Endothelial cell of umbilical vein (primary cell): ENCODE results near the gene NGEF. TPM values are rescaled to one million over a fixed set of nuclear protein-coding genes. Genes with fewer than 3 reads are reported as not detected.

Experiments used
- BruUV-seq: library from RNA; stranded (reverse); fragments of 400-500 nt; replicated peaks from 2 replicates; lab custom pipeline; 2021; lab: Mats Ljungman, UMichigan
- CTCF ChIA-PET: fragments of 300-600, 350-600 bp; sonication (Branson Sonifier 250); formaldehyde crosslinking; loops from one replicate; lab custom pipeline; 2021; ENCODE audit warnings: antibody characterized with exemption, inconsistent platforms; lab: Charles Lee
- POLR2A ChIA-PET: fragments of 300-600, 350-600 bp; sonication (Branson Sonifier 250); formaldehyde crosslinking; loops from one replicate; lab custom pipeline; 2021; ENCODE audit warnings: antibody characterized with exemption, inconsistent platforms; lab: Charles Lee
- DNase-seq: peaks from one replicate; pipeline ENCODE4 v3.0.0-alpha.2; 2011; ENCODE audit warnings: low read depth, low spot score
- FAIRE-seq: peaks from 2 replicates; lab custom pipeline; 2011; peaks lifted over from hg19 to GRCh38; lab: Jason Lieb, UNC
- H2AFZ ChIP-seq: 2 replicates; pipeline ENCODE4 v1.6.0; 2012; ENCODE audit warnings: low read depth, low read length, control low read depth, inconsistent platforms
- H3K27ac ChIP-seq: 2 replicates; pipeline ENCODE4 v1.5.1; 2011; ENCODE audit warnings: low read depth, mild to moderate bottlenecking, control low read depth, low read length, moderate library complexity; ENCODE audit not compliant: insufficient read depth
- H3K27me3 ChIP-seq, 2 experiments: 2 replicates each; pipeline versions ENCODE4 v1.6.0 to v1.6.1; 2011; ENCODE audit warnings: low read length in 2 of 2, mixed read lengths in 1 of 2; ENCODE audit not compliant: control insufficient read depth in 2 of 2, insufficient read depth in 2 of 2
- H3K36me3 ChIP-seq, 2 experiments: 2 replicates in 1 of 2; 3 replicates in 1 of 2; pipeline ENCODE4 v1.5.1; 2011; ENCODE audit warnings: low read length in 2 of 2, mild to moderate bottlenecking in 1 of 2, moderate library complexity in 1 of 2; ENCODE audit not compliant: control insufficient read depth in 2 of 2, insufficient read depth in 2 of 2; ENCODE audit errors: extremely low read depth in 1 of 2
- H3K4me1 ChIP-seq: 3 replicates; pipeline ENCODE4 v1.5.1; 2011; ENCODE audit warnings: mild to moderate bottlenecking, low read length; ENCODE audit not compliant: control insufficient read depth, insufficient read depth; ENCODE audit errors: extremely low read depth
- H3K4me2 ChIP-seq: 2 replicates; pipeline ENCODE4 v1.6.1; 2011; ENCODE audit warnings: low read length, control low read depth, mixed read lengths; ENCODE audit not compliant: insufficient read depth
- H3K4me3 ChIP-seq, 3 experiments: fragments of 200-600 bp in 1 of 3; sonication (generic), shearing (Covaris generic) in 1 of 3; replicated peaks in 1 of 3; 2 replicates each; pipeline ENCODE4 v1.5.1; 2011 to 2016; ENCODE audit warnings: control low read depth in 3 of 3, low read length in 3 of 3, mild to moderate bottlenecking in 2 of 3, inconsistent platforms in 1 of 3, low read depth in 1 of 3, moderate library complexity in 1 of 3; ENCODE audit not compliant: insufficient read depth in 1 of 3
- H3K79me2 ChIP-seq: 2 replicates; pipeline ENCODE4 v1.6.0; 2012; ENCODE audit warnings: low read length, inconsistent platforms; ENCODE audit not compliant: control insufficient read depth, insufficient read depth
- H3K9ac ChIP-seq: replicated peaks from 2 replicates; pipeline ENCODE3; 2011; ENCODE audit warnings: low read length, control low read depth; ENCODE audit not compliant: insufficient read depth; ENCODE audit errors: extremely low read depth
- H3K9me1 ChIP-seq: replicated peaks from 3 replicates; pipeline ENCODE4 v1.6.0; 2011; ENCODE audit warnings: mild to moderate bottlenecking, low read length; ENCODE audit not compliant: control insufficient read depth, insufficient read depth; ENCODE audit errors: extremely low read depth
- H3K9me3 ChIP-seq: replicated peaks from 2 replicates; pipeline ENCODE4 v1.5.1; 2012; ENCODE audit warnings: low read length, inconsistent platforms; ENCODE audit not compliant: control insufficient read depth, insufficient read depth
- H4K20me1 ChIP-seq: replicated peaks from 2 replicates; pipeline ENCODE3; 2011; ENCODE audit warnings: mild to moderate bottlenecking, low read length; ENCODE audit not compliant: control insufficient read depth, insufficient read depth; ENCODE audit errors: extremely low read depth
- EZH2 ChIP-seq: IDR thresholded peaks from 2 replicates; pipeline ENCODE4 v1.6.1; 2012; ENCODE audit warnings: borderline replicate concordance, low read depth, mild to moderate bottlenecking, moderate library complexity, low read length, inconsistent platforms; ENCODE audit not compliant: severe bottlenecking
- FOS ChIP-seq: IDR thresholded peaks from 2 replicates; pipeline ENCODE4 v1.6.1; 2011; ENCODE audit warnings: mild to moderate bottlenecking, low read length, moderate library complexity, borderline replicate concordance; ENCODE audit not compliant: insufficient read depth
- GATA2 ChIP-seq: IDR thresholded peaks from 2 replicates; pipeline ENCODE4 v1.7.0; 2011; ENCODE audit warnings: low read depth, mild to moderate bottlenecking, moderate library complexity, mixed read lengths, low read length; ENCODE audit not compliant: insufficient read length, insufficient read depth
- JUN ChIP-seq: IDR thresholded peaks from 2 replicates; pipeline ENCODE4 v1.6.1; 2011; ENCODE audit warnings: borderline replicate concordance, low read depth; ENCODE audit not compliant: insufficient read length, insufficient read depth
- MYC ChIP-seq: IDR thresholded peaks from one replicate; pipeline ENCODE4 v1.6.1; 2011; ENCODE audit warnings: mild to moderate bottlenecking, low read depth, low read length
- POLR2A ChIP-seq: IDR thresholded peaks from 2 replicates; pipeline ENCODE4 v1.6.1; 2012; ENCODE audit warnings: low read depth, mild to moderate bottlenecking, control low read depth, low read length
- POLR2AphosphoS5 ChIP-seq: IDR thresholded peaks from 2 replicates; pipeline ENCODE4 v1.6.1; 2012; ENCODE audit warnings: low read depth, mild to moderate bottlenecking, control low read depth, low read length, moderate library complexity; ENCODE audit not compliant: insufficient read depth
- dilution Hi-C: fragments of 300-500 bp; cut with MboI; formaldehyde crosslinking; loops from one replicate; pipeline ENCODE4 v1.15.0; 2019; ENCODE audit warnings: low sequenced_read_pairs; ENCODE audit not compliant: extremely low pct_ligation_motif_present
- intact Hi-C: fragments of 100-400 bp; cut with micrococcal nuclease; formaldehyde crosslinking; loops from one replicate; pipeline ENCODE4 v1.10.0; 2022
- polyA plus RNA-seq, 4 experiments: library from polyadenylated mRNA; depleted of rRNA in 3 of 4; stranded (reverse) in 3 of 4; unstranded in 1 of 4; fragments of >200 nt; gene quantifications; 2 replicates each; pipeline versions ENCODE4 v1.2.1 to v1.2.3, GENCODE V29; 2011 to 2012; ENCODE audit warnings: missing spikeins in 1 of 4
- total RNA-seq: library from RNA; stranded (reverse); gene quantifications from 2 replicates; pipeline ENCODE4 v1.2.3, GENCODE V29; 2021
- TF ChIP-seq, protein P1 (sequence below), 2 donors: IDR thresholded peaks; 1 replicate in 1 of 2; 2 replicates in 1 of 2; pipeline ENCODE4 v1.5.1; 2011; ENCODE audit warnings: low read length in 2 of 2, mild to moderate bottlenecking in 2 of 2, moderate library complexity in 2 of 2, control low read depth in 1 of 2, inconsistent platforms in 1 of 2, low read depth in 1 of 2; ENCODE audit not compliant: insufficient read depth in 1 of 2; ENCODE audit errors: extremely low read depth in 1 of 2
- TF ChIP-seq, protein P2 (sequence below): IDR thresholded peaks from 2 replicates; pipeline ENCODE4 v1.6.1; 2011; ENCODE audit not compliant: insufficient read depth, insufficient read length

The NGEF gene
- total and polyA plus RNA-seq, 2 donors (not counting 3 experiments of a cell fraction or from before 2014, with no cell fraction given): 0.22 to 0.41 TPM

- Histone ChIP-seq H4K20me1 (no peaks in the 10 kb centered on the region), H3K9me1 (no peaks in the 10 kb centered on the region), H3K79me2 (no peaks in the 10 kb centered on the region), H3K9me3 (no peaks in the 10 kb centered on the region), H3K27me3 (no peaks in the 10 kb centered on the region), H2AFZ (no peak overlapping the region), H3K4me2 (no peak overlapping the region), H3K4me3 (no peak overlapping the region), H3K27ac (no peak overlapping the region), H3K36me3 (no peaks in the 10 kb centered on the region), H3K9ac (no peak overlapping the region), H3K4me1 (no peaks in the 10 kb centered on the region)
- BruUV-seq: no TSS peak
- TF ChIP-seq POLR2AphosphoS5: no peak
- no peak for TF ChIP-seq MYC
- no peak for TF ChIP-seq JUN
- TF ChIP-seq, protein P1, sequence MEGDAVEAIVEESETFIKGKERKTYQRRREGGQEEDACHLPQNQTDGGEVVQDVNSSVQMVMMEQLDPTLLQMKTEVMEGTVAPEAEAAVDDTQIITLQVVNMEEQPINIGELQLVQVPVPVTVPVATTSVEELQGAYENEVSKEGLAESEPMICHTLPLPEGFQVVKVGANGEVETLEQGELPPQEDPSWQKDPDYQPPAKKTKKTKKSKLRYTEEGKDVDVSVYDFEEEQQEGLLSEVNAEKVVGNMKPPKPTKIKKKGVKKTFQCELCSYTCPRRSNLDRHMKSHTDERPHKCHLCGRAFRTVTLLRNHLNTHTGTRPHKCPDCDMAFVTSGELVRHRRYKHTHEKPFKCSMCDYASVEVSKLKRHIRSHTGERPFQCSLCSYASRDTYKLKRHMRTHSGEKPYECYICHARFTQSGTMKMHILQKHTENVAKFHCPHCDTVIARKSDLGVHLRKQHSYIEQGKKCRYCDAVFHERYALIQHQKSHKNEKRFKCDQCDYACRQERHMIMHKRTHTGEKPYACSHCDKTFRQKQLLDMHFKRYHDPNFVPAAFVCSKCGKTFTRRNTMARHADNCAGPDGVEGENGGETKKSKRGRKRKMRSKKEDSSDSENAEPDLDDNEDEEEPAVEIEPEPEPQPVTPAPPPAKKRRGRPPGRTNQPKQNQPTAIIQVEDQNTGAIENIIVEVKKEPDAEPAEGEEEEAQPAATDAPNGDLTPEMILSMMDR (IDR thresholded peaks at IDR 0.05; ENCODE audit: extremely low read depth in 1 of 2, insufficient read depth in 1 of 2, low read depth in 1 of 2, low read length in 2 of 2): no peak
- TF ChIP-seq FOS: no peak
- TF ChIP-seq, protein P2, sequence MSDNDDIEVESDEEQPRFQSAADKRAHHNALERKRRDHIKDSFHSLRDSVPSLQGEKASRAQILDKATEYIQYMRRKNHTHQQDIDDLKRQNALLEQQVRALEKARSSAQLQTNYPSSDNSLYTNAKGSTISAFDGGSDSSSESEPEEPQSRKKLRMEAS: no peak
- TF ChIP-seq POLR2A: no peak
- TF ChIP-seq GATA2: no peak
- TF ChIP-seq EZH2: no peak
- FAIRE-seq (no peak), DNase-seq (no peak)
- CTCF ChIA-PET: interaction anchor here (0.5 to 0.8 kb wide), 2 partner anchors 177 to 210 kb away, joined by 3 read pairs; no protein-coding TSS in a partner anchor
- POLR2A ChIA-PET: no interaction called here
- intact Hi-C loops: loop anchor here (10.0 kb wide), 1 partner anchor 171 kb away; no protein-coding TSS in a partner anchor
- dilution Hi-C loops: no loop called here
Measured at GRCh38 chr2:232884001-232884421, 129.0 kb downstream of the NGEF start.
